HT-29 (cell line): ENCODE results near the gene CA10. TPM values are rescaled to one million over a fixed set of nuclear protein-coding genes. Genes with fewer than 3 reads are reported as not detected.

Experiments
- DNase-seq: peaks from one replicate; pipeline ENCODE4 v3.0.0-alpha.2; 2015; ENCODE audit warnings: low spot score
- total RNA-seq: library from RNA; depleted of rRNA; stranded (reverse); fragments of >200 nt; shearing (Covaris generic); gene quantifications from 2 replicates; pipeline ENCODE4 v1.2.3, GENCODE V29; 2014

Gene CA10
- total RNA-seq, 1 experiment from 2014 or later = not detected

DNA sequence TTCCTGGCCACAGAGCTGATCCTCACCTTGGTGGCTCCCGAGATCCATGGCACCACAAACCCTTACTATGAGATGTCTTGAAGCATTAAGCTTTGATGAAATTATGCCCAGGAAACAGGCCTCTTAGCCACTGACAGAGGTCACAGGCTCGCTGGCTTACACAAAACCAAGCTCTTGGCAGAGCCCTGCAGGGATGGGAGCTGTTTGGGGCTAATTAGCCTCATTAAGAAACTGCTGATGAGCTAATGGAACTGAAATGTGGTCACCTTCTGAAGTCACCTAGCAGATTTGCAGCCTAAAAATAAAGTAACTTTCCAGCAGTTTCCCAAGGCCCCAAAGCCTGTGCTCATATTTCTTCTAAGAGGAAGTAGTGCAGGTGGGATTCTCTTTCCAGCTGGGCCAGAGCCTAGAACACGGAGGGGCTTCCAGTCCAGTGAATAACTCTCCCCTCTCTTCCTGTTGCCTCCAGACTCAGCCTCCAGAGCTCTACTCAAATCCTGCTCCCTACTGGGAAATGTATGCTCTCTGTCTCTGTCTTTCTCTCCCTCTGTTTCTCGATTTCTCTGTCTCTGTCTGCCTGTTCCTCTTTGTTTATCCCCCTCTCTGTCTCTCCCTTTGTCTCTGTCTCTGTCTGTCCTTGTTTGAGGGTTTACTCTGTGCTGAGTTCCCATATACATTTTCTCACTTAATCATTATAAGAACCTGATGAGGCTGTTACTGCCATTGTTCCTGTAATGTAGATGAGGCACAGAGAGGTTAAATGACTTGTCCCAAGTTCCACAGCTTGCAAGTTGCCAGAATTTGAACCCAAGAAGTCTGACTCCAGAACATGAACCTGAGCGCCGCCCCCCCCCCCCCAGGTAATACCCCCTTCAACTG lies 338.9 kb downstream of the CA10 start:
- no peak for DNase-seq

DNA sequence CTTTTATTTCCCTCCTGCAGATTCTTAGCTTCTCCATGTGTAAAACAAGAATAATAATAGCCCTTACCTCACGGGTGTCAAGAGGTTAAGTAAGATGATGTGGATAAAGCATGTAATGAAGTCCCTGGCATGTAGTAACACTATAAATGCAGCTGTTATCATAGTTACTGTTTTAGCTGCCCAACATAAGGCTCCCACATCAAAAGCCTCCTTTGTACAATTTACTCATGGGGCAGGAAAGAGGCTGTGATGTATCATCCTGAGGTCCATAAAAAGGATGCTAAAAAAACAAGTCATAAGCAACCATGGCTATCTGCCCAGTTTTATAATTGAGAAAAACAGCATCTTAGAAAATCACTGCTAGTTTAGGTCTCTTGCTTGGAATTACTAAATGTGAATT lies 339.7 kb downstream of the CA10 start:
- DNase-seq = no peak

DNA sequence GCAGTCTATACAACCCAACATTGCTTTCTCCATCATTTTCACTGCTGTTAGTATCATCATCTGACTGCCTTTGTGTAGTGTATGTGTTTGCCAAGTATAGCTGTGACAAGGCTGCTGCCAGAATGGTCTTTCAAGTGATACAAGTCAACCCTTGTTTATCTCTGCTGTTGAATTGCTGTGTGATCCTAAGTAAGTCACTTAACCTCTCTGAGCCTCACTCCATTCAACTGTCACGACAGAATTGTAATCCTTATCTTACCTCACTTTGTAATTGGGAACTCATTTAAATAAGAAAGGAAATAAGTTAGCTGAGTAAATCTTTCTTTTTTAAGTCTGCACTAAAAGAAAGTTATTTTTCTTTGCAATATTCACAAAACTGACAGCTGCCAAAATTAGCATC lies 340.6 kb downstream of the CA10 start:
- no peak for DNase-seq

DNA sequence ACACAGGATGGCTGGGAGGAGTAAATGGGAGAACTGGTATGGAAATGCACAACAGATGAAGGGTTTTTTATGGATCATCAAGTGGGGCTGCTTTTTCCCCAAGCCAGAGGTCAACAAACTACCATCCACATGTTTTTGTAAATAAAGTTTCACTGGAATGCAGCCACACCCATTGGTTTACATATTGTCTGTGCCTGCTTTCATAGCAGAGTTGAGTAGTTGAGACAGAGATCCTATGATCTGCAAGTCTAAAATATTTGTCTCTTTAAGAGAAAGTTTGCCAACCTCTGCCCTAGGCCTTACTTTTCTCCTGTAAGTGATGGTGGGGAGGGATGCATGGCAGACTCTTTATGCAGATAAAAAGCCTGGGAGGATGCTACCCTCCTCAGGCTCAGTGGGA lies 341.4 kb downstream of the CA10 start:
- no peak for DNase-seq

DNA sequence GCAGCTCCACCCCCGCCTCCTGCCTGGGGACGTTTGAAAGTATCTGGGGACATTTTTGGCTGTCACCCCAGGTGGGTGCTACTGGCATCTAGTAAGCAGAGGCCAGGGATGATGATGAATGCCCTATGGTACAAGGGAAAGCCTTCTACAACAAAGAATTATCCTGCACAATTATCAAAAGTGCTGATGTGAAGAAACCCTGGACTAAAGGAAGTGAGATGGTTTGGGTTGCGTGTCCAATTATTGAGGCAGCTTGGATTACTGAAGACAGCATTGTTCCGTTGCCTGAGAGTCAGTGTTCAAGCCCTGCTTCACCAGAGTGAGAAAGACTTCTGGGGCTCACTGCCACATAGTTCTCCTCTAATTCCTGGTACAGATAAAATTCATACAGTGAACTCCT lies 343.4 kb downstream of the CA10 start:
- DNase-seq = no peak

DNA sequence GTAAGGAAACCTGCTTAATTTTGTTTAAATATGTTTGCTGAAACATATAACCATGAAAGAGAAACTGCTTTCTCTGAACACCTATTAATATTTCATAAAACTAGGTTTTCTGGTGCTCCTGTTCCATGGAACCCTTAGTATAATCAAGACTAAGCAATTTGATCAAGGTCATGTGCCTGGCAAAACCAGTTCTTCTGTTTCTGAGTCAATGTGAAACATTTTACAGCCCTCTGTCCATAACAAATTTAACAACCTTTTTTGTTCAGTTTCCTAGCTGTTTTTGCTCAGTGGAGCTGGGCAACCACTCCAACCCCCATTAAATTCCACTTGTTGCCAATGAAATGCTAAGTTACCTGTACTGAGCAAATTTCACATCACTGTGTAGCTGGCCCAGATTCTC lies 344.0 kb downstream of the CA10 start:
- no peak for DNase-seq

DNA sequence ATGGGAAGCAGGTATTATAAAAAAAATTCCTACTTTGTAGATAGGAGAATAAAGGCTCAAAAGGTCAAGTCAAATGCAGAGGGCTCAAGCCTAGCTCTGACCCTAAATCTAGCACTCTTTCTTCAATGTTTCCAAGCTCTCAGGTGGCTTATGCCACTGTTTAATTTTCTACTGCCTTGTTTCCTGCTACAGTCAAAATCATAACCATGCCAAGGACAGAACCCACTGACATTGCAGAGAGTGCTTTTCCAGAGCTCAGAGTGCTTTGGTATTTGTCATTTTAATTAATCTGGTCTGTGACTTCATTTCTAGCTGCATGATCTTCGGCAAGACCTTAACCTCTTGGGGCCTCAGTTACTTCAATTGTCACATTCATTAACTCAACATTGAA lies 344.7 kb downstream of the CA10 start:
- no peak for DNase-seq

DNA sequence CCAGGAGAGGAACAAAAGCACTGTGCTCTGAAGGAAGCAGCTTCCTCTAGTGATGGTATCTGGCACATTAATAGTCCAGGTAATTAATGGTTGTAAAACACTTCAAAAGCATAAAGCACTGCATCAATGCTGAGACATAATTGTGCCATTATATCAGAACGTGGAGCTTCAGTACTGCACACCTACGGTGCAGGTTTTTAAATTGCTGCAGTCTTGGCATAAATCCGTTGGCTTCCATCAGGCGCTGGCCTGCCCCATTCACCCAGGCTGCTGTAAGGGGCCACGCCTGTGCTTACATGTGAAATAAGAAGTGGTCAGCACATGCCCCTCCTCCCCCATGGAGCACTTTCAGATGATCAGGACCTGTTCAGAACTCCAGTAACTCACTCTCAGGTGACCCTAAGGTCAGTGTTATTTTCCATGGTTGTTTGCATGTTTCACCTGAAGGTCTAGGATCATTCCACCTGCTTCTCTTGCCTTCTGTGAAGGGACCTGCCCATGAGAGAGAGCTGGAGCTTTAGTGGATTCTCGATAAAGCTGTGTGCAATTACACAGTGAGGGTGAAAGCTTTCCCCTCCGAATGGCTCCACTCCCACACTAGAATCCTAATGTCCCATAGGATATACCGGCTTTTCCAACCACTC lies 345.3 kb downstream of the CA10 start:
- no peak for DNase-seq

DNA sequence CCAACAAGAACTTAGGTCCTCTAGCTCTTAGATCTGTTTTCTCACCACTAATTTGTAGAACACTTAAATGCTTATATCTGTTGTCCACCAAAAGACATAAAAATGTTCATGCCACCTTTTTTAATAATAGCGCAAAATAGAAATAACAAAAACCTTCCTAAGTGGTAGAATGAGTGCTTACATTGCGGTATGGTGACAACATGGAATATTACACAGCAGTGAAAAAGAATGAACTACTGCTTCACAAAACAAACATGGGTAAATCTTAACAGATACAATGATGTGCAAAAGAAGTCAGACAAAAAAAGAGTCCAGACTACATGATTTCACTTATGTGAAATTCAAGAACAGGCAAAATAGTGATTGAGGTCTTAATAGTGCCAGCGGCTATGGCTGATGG lies 351.1 kb downstream of the CA10 start:
- DNase-seq = no peak

DNA sequence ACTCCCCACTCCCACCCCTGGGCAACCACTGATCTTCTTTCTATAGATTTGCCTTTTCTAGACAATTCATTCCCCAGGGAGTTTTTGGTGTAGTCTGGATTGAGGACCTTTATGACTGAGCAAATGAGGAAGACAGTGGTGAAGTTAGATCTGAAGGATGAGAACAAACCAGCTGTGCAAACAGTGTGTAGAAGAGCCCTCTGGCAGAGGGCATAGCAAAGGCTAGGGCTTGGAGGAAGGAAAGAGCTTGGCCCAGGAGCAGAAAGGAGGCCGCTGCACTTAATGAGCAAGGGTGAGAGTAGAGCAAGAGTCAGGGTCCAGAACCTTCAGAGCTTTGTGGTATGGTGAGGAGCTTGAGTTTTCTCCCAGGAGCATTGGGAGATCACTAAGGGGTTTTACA lies 352.7 kb downstream of the CA10 start:
- DNase-seq = no peak

DNA sequence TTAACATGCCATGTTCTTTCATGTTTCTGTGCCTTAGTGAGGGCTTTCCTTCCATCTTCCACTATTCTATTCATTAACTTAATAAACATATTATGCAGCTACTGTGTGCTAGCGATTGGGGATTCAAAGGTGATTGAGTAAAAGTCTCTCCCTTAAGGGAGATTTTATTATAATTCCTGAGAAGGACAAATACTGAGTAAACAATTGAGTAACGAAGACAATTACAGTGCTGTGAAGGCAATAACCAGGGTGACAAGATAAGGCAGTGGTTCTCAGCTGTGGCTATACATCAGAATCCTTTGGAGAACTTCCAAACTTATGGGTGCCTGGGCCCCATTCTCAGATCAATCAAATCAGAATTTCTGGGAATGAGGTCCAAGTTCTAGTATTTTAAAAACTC lies 353.3 kb downstream of the CA10 start:
- no peak for DNase-seq

DNA sequence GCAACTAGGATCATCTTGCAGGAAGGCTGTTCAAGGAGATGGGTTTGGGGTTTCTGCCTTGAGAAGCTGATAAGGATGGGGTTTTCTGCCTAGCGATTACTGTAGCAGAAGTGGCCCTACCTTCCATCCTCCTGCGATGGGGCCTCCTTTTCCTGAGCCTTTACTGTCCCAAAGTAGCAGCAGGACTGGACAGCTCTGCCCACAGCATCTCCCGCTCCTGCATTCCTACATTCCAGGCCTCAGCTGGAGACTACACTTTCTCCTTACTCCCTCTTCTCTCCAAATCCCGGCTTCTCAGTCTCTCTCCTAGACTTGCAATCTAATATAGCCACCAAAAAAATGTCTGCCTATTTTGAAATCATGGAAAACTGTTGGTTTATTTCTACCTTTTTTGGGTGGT lies 355.4 kb downstream of the CA10 start:
- DNase-seq = no peak

DNA sequence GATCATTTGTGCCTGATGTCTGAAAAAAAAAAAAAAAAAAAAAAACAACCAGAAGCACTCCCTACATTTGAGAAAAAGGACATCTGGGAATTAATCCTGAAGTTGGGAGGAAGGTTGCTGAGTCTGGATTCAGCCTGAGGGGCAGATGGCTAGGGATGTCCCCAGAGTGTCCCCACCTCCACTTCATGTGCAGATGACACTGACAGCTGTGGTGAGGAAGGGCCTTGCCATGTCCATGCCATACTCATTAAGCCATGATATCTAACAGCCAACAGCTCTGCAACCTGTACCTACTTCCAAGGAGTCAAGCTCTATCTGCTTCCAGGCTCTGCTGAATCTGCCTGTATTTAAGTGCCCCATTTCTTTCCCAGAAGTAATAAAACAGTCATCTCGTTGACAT lies 356.0 kb downstream of the CA10 start:
- no peak for DNase-seq

DNA sequence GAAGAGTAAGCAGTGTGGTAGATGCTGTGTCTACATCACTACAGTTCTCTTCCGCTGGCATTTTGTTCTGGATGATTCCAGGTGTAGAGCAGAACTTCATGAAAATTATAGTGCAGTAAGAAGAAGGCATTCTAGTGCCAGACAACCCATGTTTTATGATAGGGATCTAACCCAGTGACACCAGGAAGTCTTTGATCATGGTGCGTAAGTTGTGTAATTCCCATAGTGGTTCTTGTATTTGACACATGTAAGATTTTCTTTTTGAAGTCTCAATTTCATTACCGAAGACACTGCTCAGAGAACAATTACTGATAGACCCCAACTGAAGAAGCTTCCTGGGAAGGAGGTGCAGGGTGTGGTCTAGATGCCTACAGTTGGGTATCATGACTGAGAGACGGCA lies 356.9 kb downstream of the CA10 start:
- DNase-seq = no peak

DNA sequence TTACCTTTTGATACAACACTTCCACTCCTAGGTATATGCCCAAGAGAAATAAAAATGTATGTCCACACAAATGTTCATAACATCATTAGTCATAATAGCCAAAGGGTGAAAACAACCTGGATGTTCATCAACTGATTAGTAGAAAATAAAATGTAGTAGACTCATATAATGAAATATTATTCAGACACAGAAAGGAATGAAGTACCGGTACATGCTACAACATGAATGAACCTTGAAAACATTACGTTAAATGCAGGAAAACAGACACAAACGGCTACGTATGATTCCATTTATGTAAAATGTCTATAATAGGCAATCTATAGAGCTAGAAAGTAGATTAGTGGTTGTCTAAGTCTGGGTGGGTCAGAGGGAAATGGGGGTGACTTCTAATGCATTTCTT lies 358.5 kb downstream of the CA10 start:
- no peak for DNase-seq

DNA sequence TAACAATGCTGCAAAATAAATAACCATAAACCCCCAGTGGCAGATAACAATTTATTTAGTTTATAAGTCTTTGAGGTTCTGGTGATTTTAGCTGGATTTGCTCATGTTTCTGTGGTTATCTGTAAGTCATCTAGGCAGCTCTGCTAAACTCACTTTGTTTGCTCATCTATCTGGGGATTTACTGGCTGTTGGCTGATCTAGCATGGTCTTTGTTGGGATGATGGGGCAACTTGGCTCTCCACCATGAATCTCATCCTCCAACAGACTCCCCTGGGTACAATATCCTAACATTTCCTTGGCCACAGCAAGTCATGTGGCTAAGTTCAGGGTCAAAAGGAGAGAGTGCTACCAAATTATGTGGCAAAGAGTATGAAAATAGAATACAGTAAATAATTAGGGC lies 359.3 kb downstream of the CA10 start:
- DNase-seq = no peak

DNA sequence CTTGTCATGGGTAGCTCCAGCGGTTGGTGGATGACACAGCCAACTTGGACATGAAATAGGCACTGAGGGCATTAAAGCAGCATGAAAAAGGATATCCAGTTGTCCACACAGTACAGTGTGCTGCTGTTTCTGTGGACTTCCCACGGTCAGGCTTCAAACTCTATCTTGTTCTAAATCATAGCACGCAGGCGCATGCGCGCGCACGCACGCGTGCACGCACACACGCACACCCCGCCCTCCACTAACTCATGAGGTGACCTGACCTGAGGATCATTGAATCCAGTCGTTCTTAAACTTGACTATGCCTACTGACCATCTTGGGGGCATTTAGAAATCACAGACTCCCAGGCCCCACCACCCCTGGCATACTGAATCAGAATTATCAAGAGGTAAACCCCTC lies 361.4 kb downstream of the CA10 start:
- DNase-seq = no peak

DNA sequence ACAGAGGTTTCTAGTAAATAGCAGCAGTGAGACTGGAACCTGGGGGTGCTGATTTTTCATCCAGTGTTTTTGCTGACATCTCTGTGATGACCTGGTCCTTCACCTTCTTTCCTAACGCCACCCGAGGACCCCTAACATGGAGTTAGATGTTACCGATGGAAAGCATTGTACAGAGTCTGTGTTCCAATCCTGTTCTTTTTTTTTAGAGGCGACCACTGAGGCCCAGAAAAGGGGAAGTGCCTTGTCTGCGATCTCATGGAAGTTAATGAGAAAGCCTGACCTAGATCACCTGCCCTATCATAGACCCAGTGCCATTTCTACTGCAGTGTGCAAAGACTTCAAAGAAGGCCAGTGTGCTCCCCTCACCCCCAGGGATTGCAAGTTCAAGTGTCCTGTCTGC lies 362.5 kb downstream of the CA10 start:
- DNase-seq = no peak

DNA sequence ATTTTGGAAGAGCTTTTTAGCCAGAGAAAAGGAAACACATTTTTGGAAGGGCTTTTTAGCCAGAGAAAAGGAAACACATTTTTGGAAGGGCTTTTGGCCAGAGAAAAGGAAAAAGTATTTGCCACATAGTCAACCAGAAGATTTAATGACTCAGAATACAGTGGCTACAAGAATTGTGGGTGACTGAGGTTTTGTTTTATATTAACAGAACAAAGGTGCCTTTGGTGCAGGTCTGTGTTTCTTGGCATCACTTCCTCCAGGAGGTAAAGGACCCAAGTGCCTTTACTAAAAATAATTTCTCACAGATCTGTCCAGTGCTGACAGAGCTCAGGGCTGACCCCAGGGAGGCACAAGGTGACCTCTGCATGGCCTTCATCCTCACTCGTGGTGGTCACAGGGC lies 363.1 kb downstream of the CA10 start:
- DNase-seq = no peak

DNA sequence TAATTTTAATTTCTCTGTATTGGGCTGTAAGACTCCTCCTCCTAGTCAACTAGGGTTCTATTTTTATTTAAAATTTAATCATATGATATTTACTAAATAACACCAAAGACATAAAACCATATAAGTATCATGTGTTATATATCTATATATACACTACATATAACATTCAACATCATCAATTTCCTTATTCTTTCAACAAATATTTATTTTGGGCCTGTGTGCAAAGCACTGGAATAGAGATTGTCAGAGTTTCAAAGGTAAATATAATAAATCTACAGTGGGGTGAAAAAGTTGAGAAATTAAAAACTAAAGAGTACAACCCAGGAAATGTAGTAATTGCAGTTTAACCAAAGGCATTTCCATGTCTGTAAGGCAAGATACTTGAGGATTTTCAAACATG lies 364.0 kb downstream of the CA10 start:
- DNase-seq = no peak

DNA sequence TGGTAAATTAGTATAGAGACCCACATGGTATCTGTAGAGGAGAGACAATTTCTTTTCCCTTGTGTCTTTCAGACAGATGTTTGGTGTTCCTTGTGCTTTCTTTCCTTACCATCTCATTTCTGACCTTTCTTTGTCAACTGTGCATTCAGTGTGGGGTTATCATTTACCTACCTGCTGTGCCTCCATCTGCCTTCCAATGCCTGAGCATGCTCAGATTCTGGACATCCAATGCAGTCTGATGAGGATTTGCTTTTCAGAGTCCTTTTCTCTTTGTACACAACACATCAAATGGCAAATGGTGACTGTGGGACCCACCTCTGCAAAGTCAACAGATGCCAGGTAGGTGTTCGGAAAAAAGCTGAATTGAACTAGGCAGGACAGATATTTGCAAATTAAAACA lies 364.8 kb downstream of the CA10 start:
- DNase-seq = no peak

DNA sequence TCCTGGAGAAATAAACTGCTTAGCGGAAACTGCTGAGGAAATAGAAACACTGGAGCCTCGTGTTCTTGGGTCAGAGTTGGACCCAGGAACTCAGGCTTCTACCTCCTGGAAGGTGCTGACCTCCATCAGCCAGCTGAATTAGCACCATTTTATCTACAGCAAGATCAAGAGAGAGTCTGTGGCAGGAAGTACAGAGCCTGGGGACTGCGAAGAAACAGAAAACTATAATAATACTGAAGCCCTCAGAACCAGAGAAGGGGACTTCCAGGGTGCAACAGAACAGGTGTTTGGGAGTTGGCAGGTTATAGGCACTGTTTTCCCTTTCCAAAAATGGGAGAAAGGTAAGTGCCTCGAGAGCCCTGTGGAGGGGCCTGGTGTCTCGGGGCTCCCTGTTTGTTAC lies 379.7 kb downstream of the CA10 start:
- no peak for DNase-seq

DNA sequence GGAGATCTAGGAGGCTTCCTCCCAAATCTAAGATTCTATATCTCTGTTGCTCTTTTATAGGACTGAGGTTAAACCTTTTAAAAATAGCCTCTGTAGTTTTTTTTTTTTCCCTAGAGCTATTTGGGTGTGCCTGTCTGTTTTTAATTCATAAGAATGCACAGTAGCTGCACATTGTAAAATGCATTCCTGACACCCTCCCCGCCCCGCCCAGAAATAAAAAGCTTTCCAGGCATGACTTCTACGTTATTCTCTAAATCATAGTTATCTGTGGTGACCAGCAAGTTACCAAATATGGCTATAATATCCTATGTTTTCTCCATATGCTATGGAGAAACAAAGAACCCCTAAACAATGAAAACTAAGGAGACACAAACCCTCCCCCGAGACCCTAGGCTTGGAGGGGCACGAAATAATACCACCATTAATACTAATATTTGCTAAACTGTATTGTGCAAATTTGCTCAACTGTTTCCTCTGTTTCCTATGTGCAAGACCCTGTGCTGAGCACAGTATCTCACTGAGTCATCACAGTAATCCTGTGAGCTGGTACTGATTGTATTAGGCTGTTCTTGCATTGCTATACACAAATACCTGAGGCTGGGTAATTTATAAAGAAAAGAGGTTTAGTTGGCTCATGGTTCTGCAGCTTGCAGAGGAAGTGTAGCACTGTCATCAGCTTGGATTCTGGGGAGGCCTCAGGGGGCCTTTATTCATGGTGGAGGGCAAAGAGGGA lies 388.3 kb downstream of the CA10 start:
- no peak for DNase-seq
